COLO829 (cell line): Measurements from ENCODE around the gene DNAAF6.
"Not testable (repeated sequence)": the region's sequence is repeated elsewhere in the genome, so short reads cannot be mapped to it uniquely, and the experiment has no call there.

Experiments
- DNase-seq: peaks from one replicate; pipeline ENCODE4 v3.0.0; 2012; ENCODE audit warnings: low spot score

DNAAF6 gene

DNA sequence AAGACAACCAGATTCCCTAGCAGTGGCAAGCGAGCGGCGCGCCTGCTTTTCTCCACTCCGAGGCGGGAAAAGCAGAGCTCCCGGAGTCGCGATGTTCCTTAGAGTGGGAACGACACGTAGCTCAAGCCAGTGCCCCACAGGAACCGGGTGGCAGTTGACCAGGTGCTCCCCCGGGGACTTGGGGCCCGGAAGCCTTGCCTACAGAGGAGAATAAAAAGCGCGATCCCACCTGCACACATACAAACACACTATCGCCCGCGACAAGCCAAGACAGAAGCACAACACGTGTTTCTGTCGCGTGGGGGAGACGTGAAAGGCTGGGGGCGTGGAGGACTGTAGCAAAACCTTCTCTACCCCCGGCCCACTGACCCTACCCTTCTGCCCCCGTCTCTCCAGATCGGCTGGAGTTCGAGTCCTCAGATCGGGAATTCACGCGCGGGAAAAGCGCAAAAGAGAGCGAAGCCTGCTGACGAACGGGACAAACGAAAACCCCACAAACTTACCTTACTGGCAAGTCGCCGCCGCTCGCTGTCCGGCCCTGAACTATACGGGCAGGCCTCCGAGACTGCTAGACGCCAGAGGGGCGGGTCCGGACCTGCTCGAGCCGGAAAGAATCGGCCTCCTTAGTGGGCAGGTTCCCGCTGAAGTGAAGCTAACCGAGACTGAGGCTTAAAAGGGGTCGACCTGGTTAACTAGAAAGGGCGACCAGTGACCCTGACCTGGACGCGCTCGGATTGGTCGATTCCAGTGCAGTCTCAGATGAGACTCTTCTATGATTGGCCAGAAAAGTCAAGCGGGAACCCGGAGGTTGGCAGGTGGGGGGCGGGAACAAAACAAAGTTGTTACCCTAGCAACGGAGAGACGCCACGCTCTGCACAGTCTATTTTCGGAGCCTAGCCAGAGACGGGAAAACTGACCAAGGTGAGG is at the start of gene DNAAF6, which contains the start of gene NUP62CL:
DNAAF6 (plus strand) TSS at position 842 of the 927 bp plus-strand sequence. CDS start 6,265 bp downstream, outside the sequence.
NUP62CL (minus strand) TSS at position 664 of the 927 bp plus-strand sequence. CDS start 31,287 bp downstream, outside the sequence.
- no peak for DNase-seq

DNA sequence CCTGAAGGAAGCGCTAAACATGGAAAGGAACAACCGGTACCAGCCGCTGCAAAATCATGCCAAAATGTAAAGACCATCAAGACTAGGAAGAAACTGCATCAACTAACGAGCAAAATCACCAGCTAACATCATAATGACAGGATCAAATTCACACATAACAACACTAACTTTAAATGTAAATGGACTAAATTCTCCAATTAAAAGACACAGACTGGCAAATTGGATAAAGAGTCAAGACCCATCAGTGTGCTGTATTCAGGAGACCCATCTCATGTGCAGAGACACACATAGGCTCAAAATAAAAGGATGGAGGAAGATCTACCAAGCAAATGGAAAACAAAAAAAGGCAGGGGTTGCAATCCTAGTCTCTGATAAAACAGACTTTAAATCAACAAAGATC is 48.8 kb upstream of the DNAAF6 start:
- DNase-seq = not testable (repeated sequence)

DNA sequence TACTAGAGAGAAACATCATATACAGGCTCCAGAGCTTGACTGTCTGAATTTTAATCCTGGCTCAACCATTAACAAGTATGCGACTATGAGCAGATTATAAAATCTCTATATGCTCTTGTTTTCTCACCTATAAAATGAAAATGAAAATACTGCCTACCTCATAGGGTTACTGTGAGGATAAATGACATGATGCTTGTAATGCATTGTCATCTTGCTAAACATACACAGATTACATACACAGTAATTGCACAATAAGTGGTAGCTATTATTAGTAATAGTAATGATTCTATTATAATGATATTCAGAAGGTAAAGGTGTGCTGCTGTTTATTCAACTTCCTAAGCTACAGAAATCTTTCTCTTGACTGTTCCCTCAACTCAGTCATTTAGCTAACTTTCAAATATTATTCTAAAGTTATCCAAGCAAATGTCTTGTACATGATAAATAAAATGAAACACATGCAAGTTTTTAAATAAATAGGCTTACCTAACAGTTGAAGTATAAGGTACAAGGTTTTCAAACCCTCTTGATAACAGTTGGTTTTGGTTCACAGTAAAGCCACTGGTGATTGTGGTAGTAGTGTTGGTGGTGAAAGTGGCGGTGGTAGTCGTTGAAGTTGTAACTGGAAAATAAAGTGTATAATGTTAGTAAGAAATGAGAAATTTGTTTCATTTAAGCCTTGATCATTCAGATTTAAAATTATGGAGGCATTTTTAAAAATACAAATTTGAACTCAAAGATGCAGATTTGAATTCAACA is 39.1 kb upstream of the DNAAF6 start:
- DNase-seq = no peak

DNA sequence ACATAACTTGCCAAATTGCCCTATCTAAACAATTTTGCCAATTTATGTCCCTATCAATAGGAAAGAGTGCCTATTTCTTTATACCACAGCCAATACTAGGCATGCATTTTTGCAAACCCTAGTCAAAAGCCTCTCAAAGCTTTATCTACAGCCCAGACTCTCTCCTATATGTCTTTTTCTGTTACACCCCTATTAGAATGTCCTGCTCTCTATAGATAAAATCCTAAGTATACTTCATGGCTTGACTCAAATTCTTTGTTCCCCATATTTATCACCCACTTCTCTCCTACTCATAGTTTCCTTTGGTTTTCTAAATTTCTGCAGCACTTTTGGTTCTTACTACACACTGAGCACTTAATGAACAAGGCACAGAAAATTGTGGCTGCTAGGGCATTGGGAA is 38.2 kb upstream of the DNAAF6 start:
- no peak for DNase-seq

DNA sequence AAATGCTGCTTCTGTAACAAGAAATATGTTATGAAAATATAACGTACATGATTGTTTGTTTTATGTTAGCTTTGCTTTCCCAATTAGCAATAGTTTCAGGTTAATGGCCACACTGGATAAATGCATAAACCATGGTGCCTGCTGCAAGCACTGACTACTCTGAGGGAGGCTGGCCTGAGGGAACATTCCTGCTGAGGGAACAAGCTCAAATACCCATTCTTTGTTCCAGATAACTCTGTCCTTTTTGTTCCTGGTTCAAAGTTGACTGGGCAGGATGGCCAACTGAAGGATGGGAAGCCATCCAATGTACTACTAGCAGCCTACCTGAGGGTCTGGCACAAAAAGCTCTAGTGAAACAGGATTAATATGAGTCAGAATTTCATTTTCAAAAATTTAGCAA is 37.7 kb upstream of the DNAAF6 start:
- no peak for DNase-seq

DNA sequence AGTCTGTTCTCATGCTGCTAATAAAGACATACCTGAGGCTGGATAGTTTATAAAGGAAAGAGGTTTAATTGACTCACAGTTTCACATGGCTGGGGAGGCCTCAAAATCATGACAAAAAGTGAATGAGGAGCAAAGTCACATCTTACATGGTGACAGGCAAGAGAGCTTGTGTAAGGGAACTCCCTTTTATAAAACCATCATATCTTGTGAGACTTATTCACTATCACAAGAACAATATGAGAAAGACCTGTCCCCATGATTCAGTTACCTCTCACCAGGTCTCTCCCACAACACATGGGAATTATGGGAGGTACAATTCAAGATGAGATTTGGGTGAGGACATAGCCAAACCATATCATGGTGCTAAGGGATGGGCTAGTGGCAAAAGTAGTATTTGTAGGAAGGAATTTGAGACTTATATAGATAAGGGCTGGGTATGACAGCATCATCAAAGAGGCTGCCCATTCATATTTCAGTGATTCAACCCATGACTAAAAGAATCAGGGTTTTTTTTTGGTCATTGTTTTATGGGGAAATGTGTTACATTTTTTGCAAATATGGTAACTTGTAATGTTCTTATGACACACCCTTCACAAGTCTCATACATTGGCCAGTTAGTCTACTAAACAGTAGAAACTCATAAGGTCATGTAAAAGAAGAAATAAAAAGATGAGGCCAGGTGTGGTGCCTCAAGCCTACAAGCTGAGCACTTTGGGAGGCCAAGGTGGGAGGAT is 34.9 kb upstream of the DNAAF6 start:
- DNase-seq = no peak

DNA sequence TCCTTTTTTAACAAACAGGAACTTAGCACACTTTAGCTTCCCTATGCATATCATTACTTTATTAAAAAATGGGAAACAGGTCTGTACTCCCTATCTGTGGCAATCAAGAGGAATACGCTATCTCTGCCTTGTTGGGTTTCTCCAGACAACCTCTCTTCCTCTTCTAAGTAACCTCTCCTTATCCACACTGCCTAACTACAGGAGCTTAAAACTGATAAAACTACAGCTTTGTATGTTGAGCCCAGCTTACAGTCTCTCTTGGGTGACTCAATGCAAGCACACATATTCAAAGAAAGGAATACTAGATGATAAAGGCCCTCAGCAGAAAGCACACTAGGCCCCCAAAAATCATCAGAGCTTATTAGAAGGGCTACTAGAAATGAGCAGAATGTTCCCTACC is 9.1 kb upstream of the DNAAF6 start:
- no peak for DNase-seq

DNA sequence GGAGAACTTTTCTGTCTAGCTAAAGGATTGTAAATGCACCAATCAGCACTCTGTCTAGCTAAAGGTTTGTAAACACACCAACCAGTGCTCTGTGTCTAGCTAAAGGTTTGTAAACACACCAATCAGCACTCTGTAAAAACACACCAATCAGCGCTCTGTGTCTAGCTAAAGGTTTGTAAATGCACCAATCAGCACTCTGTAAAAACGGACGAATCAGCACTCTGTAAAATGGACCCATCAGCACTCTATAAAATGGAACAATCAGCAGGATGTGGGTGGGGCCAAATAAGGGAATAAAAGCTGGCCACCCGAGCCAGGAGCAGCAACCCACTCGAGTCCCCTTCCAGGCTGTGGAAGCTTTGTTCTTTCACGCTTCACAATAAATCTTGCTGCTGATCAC is 8.3 kb upstream of the DNAAF6 start:
- DNase-seq = not testable (repeated sequence)

DNA sequence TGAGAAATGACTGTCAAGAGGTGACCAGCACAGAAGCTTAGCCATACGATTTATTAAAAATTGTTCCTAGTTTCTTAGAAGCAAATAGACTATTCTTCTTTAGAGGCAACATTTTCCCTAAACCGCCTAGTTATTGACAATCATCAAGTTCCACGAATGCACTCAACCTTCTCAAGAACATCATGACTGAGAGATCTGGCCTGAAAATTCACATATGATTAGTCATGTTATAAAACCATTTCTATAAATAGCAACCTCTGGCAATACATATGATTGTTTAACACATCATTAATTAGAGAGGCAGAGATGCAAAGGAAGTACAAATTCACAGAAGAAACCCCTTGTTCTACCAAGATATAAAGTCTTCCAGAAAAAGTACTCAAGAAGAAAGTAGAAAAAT is 6.9 kb upstream of the DNAAF6 start:
- no peak for DNase-seq

DNA sequence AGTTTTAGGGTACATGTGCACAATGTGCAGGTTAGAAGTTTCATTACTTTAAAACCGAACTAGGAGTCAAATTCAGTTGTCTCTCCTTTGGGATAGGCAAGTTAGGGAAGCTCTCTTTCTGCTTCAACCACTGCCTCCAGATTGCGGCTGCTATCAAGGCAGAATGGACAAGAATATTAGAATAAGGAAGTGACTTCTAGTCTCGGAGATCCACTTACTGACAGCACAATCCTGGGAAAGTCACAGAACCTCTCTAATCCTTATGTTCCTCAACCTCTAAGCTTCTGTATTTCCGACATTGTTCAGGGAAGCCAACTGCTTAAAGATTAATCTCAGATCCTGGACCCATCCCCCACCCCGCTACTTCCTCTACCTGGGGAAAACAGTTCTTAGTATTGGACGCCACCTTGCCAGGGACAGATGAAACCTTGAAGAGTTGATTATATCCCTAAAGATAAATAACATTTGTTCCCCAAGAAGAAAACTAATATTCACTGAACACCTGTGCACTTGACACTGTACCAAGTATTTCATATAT is 2.3 kb upstream of the DNAAF6 start:
- DNase-seq = no peak

DNA sequence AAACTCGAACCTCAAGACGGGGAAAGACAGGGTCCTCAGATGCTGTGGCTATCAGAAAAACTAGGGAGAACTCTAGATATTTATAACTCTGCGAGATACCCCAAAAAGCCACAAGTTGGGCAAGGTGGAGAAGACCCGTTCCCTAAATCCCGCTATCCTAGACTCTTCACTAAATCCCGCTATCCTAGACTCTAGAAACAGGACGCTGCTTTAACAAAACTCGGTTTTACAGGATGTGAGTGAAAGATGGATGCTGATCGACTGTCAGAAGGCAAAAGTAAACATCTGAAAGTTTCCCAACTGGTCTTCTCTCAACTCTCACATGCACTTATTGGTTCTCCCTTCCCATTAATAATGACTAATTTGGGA is 270 bp downstream of the DNAAF6 start:
- DNase-seq = no peak

DNA sequence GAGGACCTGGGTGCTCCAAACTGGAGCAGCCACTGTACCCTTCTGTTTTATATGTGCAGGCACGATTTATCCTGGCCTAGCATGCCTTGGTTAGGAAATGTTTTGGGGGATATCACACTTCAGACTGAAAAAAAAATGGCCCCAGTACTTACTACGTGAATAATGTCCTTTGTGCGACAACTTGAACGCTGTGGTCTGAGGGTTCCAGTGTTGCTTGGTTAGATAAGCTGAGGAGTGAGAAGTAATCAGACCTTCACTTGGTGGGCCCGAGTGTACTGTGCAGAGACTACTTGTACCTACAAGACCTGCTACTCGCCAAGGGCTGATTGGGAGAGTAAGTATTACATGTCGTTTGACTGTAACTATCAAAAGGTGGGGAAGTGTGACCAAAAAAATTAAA is 678 bp downstream of the DNAAF6 start:
- no peak for DNase-seq

DNA sequence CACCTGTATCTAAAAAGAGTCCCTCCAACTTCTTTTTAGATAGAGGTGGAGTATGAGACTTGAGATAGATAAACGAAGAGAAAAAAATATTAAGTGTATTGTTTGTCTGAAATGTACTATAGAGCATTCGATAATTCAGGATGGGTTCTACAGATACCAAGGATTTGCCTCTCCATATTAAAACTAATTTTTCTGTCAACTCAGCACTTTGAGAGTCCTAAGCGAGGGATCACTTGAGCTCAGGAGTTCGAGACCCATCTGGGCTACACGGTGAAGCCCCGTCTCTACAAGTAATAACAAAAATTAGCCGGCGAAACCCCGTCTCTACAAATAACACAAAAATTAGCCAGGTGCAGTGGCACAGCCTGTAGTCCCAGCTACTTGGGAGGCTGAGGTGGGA is 1.5 kb downstream of the DNAAF6 start:
- no peak for DNase-seq

DNA sequence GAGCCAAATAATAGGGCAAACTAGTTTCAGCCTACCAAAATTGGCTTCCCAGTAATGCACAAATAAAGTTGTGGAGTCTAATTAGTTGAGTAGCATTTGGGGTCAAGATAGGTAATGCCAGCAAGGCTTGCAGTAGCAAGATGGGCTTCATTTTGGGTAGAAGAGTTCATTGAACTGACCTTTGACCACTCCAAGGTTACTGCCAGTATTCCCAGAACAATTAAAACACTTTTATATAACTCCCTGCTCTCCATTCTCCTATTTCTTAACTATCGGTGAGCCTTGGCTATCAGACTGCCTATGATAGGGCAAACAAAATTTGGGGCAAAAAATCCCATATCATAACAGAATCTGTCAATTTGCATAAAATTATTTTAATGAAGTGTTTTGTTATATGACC is 7.1 kb downstream of the DNAAF6 start:
- no peak for DNase-seq

DNA sequence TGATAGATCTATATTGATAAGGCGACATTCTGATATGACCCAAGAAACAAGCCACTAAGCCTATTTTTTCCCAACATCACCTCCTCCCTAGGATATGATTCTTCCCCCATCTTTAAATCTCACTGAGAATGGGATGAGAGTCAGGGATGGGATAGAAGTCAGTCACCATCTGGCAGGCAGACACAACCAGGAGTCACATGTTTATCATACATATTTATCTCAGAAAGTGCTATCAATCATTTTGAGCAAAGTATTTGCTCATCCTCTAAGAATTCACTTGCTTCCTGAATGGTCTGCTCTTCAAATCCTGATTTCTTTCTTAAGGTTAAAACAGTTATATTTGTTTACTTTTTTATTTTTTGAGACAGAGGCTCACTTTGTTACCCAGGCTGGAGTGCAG is 20.3 kb downstream of the DNAAF6 start:
- DNase-seq = no peak

DNA sequence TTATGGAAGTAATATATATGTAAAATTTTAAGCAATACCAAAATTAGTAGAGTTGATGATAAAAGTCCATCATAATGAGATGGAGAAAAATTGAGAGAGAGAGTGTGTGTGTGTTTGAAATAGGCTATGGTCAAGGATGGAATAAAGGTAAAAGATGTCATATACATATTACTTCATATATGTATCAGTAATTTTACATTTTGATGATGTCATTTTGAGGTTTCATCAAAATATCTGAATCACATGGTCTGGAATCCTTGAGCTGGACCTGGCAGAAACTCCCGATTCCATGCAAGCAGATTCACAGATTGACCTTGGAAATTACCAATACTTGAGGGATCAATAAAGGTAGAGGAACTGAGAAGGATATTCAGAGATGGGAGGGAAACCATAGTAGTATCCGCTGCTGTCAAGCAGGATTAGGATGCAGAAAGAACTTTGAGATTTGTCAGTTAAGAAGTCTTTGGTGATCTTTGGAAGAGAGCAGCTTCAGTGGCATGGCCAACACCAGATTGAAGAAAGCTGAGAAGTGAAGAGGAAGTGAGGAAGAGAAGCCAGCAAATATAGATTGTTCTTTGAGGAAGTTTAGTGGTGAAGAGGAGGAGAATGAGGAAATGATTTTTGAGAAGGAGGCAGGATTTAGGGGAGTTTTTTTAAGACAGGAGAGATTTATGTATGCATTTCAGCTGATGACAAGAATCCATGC is 21.5 kb downstream of the DNAAF6 start:
- DNase-seq = no peak

DNA sequence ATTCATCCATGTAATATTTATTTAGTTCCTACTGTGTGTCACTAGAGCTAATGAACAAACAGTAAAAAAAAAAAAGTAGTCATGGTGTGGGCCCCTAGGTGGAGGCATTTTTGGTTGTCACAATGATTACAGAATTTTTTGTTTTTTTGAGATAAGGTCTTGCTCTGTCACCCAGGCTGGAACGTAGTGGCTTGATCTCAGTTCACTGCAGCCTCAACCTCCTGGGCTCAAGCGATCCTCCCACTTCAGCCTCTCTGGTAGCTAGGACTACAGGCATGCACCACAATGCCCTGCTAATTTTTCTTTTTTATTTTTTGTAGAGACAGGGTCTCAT is 22.0 kb downstream of the DNAAF6 start:
- no peak for DNase-seq

DNA sequence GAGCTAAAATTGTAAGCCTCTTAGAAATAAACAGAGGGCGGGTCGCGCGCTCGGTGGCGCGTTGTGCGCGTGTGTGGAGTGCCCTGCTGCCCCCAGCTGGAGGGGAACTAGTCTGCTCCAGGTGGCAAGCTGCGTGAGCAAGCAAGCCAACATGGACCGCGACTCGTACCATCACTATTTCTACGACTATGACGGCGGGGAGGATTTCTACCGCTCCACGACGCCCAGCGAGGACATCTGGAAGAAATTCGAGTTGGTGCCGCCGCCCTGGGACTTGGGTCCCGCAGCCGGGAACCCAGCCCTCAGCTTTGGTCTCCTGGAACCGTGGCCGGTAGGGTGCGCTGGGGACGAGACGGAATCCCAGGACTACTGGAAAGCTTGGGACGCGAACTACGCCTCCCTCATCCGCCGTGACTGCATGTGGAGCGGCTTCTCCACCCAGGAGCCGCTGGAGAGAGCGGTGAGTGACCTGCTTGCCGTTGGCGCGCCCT is 66.1 kb downstream of the DNAAF6 start:
- no peak for DNase-seq

DNA sequence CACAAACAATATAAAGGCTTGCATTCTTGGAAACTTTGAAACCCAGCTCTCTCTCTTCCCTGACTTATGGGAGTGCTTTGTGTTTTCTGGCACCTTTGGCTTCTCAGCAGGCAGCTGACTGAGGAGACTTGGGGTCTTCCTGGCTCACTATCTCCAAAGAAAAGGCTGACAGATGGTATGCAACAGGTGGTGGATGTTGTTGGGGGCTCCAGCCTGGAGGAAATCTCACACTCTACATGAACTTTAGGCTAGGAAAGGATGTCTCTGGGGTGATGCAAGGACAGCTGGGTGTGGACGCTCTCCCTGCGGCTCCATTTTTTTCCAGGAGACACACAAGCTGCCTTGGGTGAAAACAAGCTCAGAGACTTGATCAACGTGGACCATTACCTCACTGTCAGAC is 67.4 kb downstream of the DNAAF6 start:
- no peak for DNase-seq

DNA sequence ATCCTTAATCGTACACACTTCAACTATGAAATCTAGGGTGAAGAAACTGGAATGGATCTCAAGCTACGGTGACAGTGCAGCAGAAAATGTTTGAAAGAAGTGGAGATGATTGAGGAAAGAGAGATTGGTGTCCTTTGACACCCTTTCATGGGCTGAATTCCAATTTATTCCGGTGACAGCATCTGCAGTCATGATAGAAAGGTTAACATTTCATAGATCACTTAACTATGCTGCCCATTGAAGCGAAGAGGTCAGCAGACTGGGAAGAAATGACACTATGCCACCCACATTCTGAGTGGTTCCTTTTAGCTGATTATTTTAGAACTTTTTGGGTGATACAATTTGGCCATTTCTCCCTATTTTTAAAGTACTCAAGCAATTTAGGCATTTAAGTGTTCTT is 82.3 kb downstream of the DNAAF6 start:
- DNase-seq = no peak

DNA sequence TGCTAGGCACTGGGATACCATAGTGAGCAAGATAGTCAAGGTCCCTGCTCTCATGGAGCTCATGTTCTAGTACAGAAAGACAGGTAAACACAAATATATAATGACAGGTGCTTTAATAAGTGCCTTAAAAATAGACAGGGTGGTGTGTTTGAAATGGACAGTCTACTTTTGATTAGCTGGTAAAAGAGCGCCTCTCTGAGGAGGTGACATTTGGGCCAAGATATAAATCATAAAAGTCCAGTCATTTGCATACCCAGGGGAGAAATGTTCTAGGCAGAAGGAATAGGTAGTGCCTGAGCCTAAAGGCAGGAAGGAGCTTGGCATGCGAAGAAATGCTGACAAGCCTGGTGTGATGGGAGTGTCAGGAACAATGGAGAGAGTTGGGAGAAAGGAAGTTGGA is 83.6 kb downstream of the DNAAF6 start:
- no peak for DNase-seq

DNA sequence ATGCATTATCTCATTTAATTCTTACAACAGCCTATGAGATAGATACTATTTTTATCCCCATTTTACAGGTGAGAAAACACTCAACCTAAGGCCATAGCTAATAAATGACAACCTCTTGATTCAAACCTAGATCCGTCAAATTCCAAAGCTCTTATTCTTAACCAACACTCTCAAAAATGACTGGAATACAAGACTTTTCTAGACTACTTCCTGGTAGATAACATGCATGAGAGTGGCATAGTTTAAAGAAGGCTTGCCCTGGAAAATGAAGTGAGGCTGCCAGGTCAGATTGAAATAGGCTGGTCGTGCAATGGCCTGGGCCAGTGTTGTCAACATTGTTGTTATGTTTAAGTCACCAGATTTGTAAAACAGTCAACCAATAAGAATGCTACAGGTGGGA is 86.6 kb downstream of the DNAAF6 start:
- DNase-seq = no peak
